GM12878 (cell line): ENCODE results near the gene UBE2E2.

ENCODE experiments used
- ATF7 ChIP-seq: fragments of 450-650 bp; IDR thresholded peaks from 2 replicates; pipeline ENCODE4 v1.6.1; 2016; ENCODE audit warnings: low read depth, mild to moderate bottlenecking
- CBX5 ChIP-seq: sonication (generic); IDR thresholded peaks from 2 replicates; pipeline ENCODE4 v1.6.1; 2016; ENCODE audit warnings: low read depth, moderate library complexity, mild to moderate bottlenecking, inconsistent platforms
- CHD1 ChIP-seq: IDR thresholded peaks from 2 replicates; pipeline ENCODE4 v1.6.1; 2012; ENCODE audit warnings: low read depth, low read length, improper control_type of control experiment
- POLR2A ChIP-seq: IDR thresholded peaks from 2 replicates; pipeline ENCODE4 v1.6.1; 2011; ENCODE audit warnings: low read depth, mild to moderate bottlenecking, low read length
- REST ChIP-seq: IDR thresholded peaks from 2 replicates; pipeline ENCODE4 v1.6.1; 2012; ENCODE audit warnings: mild to moderate bottlenecking, low read depth, low read length
- SMAD1 ChIP-seq: fragments of 450-650 bp; IDR thresholded peaks from 2 replicates; pipeline ENCODE4 v1.6.1; 2018; ENCODE audit warnings: mild to moderate bottlenecking, low read depth; ENCODE audit not compliant: partially characterized antibody
- SMARCA5 ChIP-seq: fragments of 450-650 bp; IDR thresholded peaks from 2 replicates; pipeline ENCODE4 v1.6.1; 2017; ENCODE audit warnings: mild to moderate bottlenecking
- TF ChIP-seq, protein P1 (sequence below): IDR thresholded peaks from 2 replicates; pipeline ENCODE4 v1.6.1; 2012; ENCODE audit warnings: low read depth, low read length, improper control_type of control experiment

DNA sequence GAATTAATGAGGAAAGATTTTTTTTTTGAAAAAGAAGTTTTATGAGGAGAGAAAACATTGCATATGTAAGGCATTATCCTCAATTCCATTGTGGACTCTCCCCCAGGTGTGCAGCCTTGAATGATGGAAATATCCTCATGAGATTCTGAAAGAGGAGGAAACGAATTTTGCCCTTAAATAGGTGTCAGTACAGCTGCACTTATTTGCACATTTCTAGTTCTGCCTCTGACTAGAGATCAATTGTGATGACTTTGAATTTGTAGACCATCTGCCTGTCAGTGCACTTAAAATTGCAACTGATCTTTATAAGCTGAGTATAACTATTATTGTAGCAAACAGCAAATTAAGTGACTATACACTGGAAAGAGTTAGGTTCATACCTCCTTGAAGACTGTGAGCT lies 141.8 kb downstream of the UBE2E2 start:
- TF ChIP-seq ATF7: no peak
- TF ChIP-seq, protein P1, sequence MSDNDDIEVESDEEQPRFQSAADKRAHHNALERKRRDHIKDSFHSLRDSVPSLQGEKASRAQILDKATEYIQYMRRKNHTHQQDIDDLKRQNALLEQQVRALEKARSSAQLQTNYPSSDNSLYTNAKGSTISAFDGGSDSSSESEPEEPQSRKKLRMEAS: no peak
- TF ChIP-seq SMAD1: no peak
- TF ChIP-seq REST: no peak
- no peak for TF ChIP-seq CBX5
- no peak for TF ChIP-seq POLR2A
- TF ChIP-seq SMARCA5: no peak
- TF ChIP-seq CHD1: no peak
